IMR-90 (cell line): ENCODE results near the gene ANO10. TPM values are rescaled to one million over a fixed set of nuclear protein-coding genes. Genes with fewer than 3 reads are reported as not detected.

ENCODE experiments used
- ATAC-seq: fragments of 200-7000 bp; cut with Tn5 transposase; 2 replicates; pipeline ENCODE4 v1.9.1; 2020; ENCODE audit warnings: low read depth, mild to moderate bottlenecking, moderate library complexity
- BruUV-seq: library from RNA; stranded (reverse); fragments of 400-500 nt; replicated peaks from 2 replicates; lab custom pipeline; 2021; lab: Mats Ljungman, UMichigan
- CTCF ChIA-PET: fragments of 300-600 bp; formaldehyde crosslinking; extraction: SDS; loops from one replicate; lab custom pipeline; 2021; ENCODE audit warnings: antibody characterized with exemption; lab: Yijun Ruan, JAX
- POLR2A ChIA-PET: fragments of 300-600 bp; sonication (Branson Sonifier 250); formaldehyde crosslinking; loops from one replicate; lab custom pipeline; 2022; ENCODE audit warnings: antibody characterized with exemption; ENCODE audit not compliant: unreplicated experiment; lab: Charles Lee
- DNase-seq: peaks from one replicate; pipeline ENCODE4 v3.0.0; 2013
- H2AFZ ChIP-seq: replicated peaks from 2 replicates; pipeline ENCODE3; 2013; ENCODE audit warnings: low read length, mild to moderate bottlenecking; ENCODE audit not compliant: poor library complexity
- H2AK5ac ChIP-seq: 2 replicates; pipeline ENCODE4 v1.6.1; 2013; ENCODE audit warnings: low read depth, low read length, inconsistent platforms
- H2AK9ac ChIP-seq: replicated peaks from 2 replicates; pipeline ENCODE3; 2013; ENCODE audit warnings: mild to moderate bottlenecking, low read depth, low read length, moderate library complexity; ENCODE audit not compliant: poor library complexity
- H2BK120ac ChIP-seq: 2 replicates; pipeline ENCODE4 v1.6.1; 2013; ENCODE audit warnings: low read depth, low read length, inconsistent platforms
- H2BK15ac ChIP-seq: 3 replicates; pipeline ENCODE4 v1.6.1; 2013; ENCODE audit warnings: low read depth, low read length, inconsistent platforms
- H2BK20ac ChIP-seq: 2 replicates; pipeline ENCODE4 v1.6.1; 2013; ENCODE audit warnings: low read depth, mild to moderate bottlenecking, inconsistent platforms, low read length, moderate library complexity
- H2BK5ac ChIP-seq: 2 replicates; pipeline ENCODE4 v1.6.1; 2013; ENCODE audit warnings: mild to moderate bottlenecking, low read depth, low read length, inconsistent platforms; ENCODE audit not compliant: poor library complexity, severe bottlenecking
- H3K14ac ChIP-seq: replicated peaks from 2 replicates; pipeline ENCODE4 v1.6.1; 2013; ENCODE audit warnings: low read depth, low read length, inconsistent platforms
- H3K18ac ChIP-seq: 2 replicates; pipeline ENCODE4 v1.6.1; 2013; ENCODE audit warnings: low read depth, low read length, control low read depth
- H3K23ac ChIP-seq: 2 replicates; pipeline ENCODE4 v1.6.1; 2013; ENCODE audit warnings: low read depth, low read length, inconsistent platforms
- H3K27ac ChIP-seq: 2 replicates; pipeline ENCODE4 v1.5.1; 2013; ENCODE audit warnings: mild to moderate bottlenecking, control low read depth, low read length; ENCODE audit not compliant: insufficient read depth
- H3K27me3 ChIP-seq: 2 replicates; pipeline ENCODE4 v1.6.1; 2013; ENCODE audit warnings: low read length; ENCODE audit not compliant: control insufficient read depth, insufficient read depth
- H3K36me3 ChIP-seq: 2 replicates; pipeline ENCODE4 v1.6.1; 2013; ENCODE audit warnings: low read length, mixed read lengths; ENCODE audit not compliant: control insufficient read depth, insufficient read depth
- H3K4ac ChIP-seq: 2 replicates; pipeline ENCODE4 v1.6.1; 2013; ENCODE audit warnings: low read depth, low read length, inconsistent platforms
- H3K4me1 ChIP-seq: 2 replicates; pipeline ENCODE4 v1.6.1; 2013; ENCODE audit warnings: low read length, mixed read lengths; ENCODE audit not compliant: control insufficient read depth, insufficient read depth
- H3K4me2 ChIP-seq: 2 replicates; pipeline ENCODE4 v1.6.1; 2013; ENCODE audit warnings: low read depth, mild to moderate bottlenecking, control low read depth, low read length, moderate library complexity
- H3K4me3 ChIP-seq: 2 replicates; pipeline ENCODE4 v1.5.1; 2013; ENCODE audit warnings: low read depth, mild to moderate bottlenecking, control low read depth, low read length, moderate library complexity; ENCODE audit not compliant: insufficient read depth
- H3K56ac ChIP-seq: 2 replicates; pipeline ENCODE4 v1.6.1; 2013; ENCODE audit warnings: low read length, inconsistent platforms; ENCODE audit not compliant: insufficient read depth; ENCODE audit errors: extremely low read depth
- H3K79me1 ChIP-seq, 2 experiments: 2 replicates each; pipeline ENCODE4 v1.6.1; 2013; ENCODE audit warnings: low read length in 2 of 2, inconsistent platforms in 1 of 2, low read depth in 1 of 2
- H3K9ac ChIP-seq: 2 replicates; pipeline ENCODE4 v1.6.1; 2013; ENCODE audit warnings: low read depth, low read length, control low read depth
- H3K9me1 ChIP-seq: 2 replicates; pipeline ENCODE4 v1.6.1; 2013; ENCODE audit warnings: low read length, inconsistent platforms; ENCODE audit not compliant: insufficient read depth
- H3K9me3 ChIP-seq: 2 replicates; pipeline ENCODE4 v1.6.1; 2013; ENCODE audit warnings: low read length; ENCODE audit not compliant: control insufficient read depth, insufficient read depth
- H4K20me1 ChIP-seq: 2 replicates; pipeline ENCODE4 v1.6.1; 2013; ENCODE audit warnings: low read length, inconsistent platforms; ENCODE audit not compliant: insufficient read depth
- H4K5ac ChIP-seq: 2 replicates; pipeline ENCODE4 v1.6.1; 2013; ENCODE audit warnings: mild to moderate bottlenecking, low read depth, low read length, control low read depth
- H4K8ac ChIP-seq, 2 experiments: 2 replicates each; pipeline ENCODE4 v1.6.1; 2013; ENCODE audit warnings: low read depth in 2 of 2, low read length in 2 of 2, control low read depth in 1 of 2, inconsistent platforms in 1 of 2
- H4K91ac ChIP-seq: 2 replicates; pipeline ENCODE4 v1.6.1; 2013; ENCODE audit warnings: low read depth, low read length, inconsistent platforms; ENCODE audit not compliant: insufficient read depth
- BHLHE40 ChIP-seq: fragments of 150-350 bp; IDR thresholded peaks from 2 replicates; pipeline ENCODE4 v1.6.1; 2016; ENCODE audit warnings: mild to moderate bottlenecking, low read depth, low read length
- CEBPB ChIP-seq: IDR thresholded peaks from 2 replicates; pipeline ENCODE4 v1.6.1; 2012; ENCODE audit warnings: low read depth, low read length, improper control_type of control experiment
- CHD1 ChIP-seq: IDR thresholded peaks from 2 replicates; pipeline ENCODE4 v1.6.1; 2012; ENCODE audit warnings: low read depth, low read length, improper control_type of control experiment
- CTCF ChIP-seq: conservative IDR thresholded peaks from 2 replicates; pipeline ENCODE4 v1.5.1; 2012; ENCODE audit warnings: mild to moderate bottlenecking, low read depth, low read length, improper control_type of control experiment
- ELK1 ChIP-seq: fragments of 150-350 bp; IDR thresholded peaks from 2 replicates; pipeline ENCODE4 v1.6.1; 2016; ENCODE audit warnings: low read depth, mild to moderate bottlenecking, low read length, moderate library complexity, borderline replicate concordance
- FOS ChIP-seq: fragments of 150-350 bp; IDR thresholded peaks from 2 replicates; pipeline ENCODE4 v1.6.1; 2016; ENCODE audit warnings: low read depth, low read length
- MAFK ChIP-seq: IDR thresholded peaks from 2 replicates; pipeline ENCODE4 v1.6.1; 2012; ENCODE audit warnings: low read depth, low read length, improper control_type of control experiment
- MAZ ChIP-seq: IDR thresholded peaks from 2 replicates; pipeline ENCODE4 v1.6.1; 2012; ENCODE audit warnings: low read depth, mild to moderate bottlenecking, low read length, improper control_type of control experiment, moderate library complexity, borderline replicate concordance
- MXI1 ChIP-seq: IDR thresholded peaks from 2 replicates; pipeline ENCODE4 v1.6.1; 2012; ENCODE audit warnings: low read depth, mild to moderate bottlenecking, low read length, moderate library complexity, borderline replicate concordance
- NFE2L2 ChIP-seq: fragments of 150-350 bp; IDR thresholded peaks from 2 replicates; pipeline ENCODE4 v1.6.1; 2016; ENCODE audit warnings: low read depth, mild to moderate bottlenecking, low read length
- POLR2A ChIP-seq: IDR thresholded peaks from 2 replicates; pipeline ENCODE4 v1.6.1; 2012; ENCODE audit warnings: mild to moderate bottlenecking, low read depth, low read length
- RAD21 ChIP-seq: IDR thresholded peaks from 2 replicates; pipeline ENCODE4 v1.6.1; 2012; ENCODE audit warnings: low read length, improper control_type of control experiment
- RCOR1 ChIP-seq: IDR thresholded peaks from 2 replicates; pipeline ENCODE4 v1.6.1; 2012; ENCODE audit warnings: mild to moderate bottlenecking, low read length, improper control_type of control experiment; ENCODE audit not compliant: insufficient replicate concordance
- RFX5 ChIP-seq: IDR thresholded peaks from 2 replicates; pipeline ENCODE4 v1.8.0; 2012; ENCODE audit warnings: low read depth, mild to moderate bottlenecking, low read length, moderate library complexity
- SMC3 ChIP-seq: fragments of 150-350 bp; IDR thresholded peaks from 2 replicates; pipeline ENCODE4 v1.6.1; 2016; ENCODE audit warnings: low read depth, mild to moderate bottlenecking, antibody characterized with exemption, low read length, moderate library complexity
- USF2 ChIP-seq: fragments of 150-350 bp; IDR thresholded peaks from 2 replicates; pipeline ENCODE4 v1.6.1; 2017; ENCODE audit warnings: mild to moderate bottlenecking, antibody characterized with exemption, low read length, low read depth
- WGBS, 2 experiments: methylation state at CpG; one replicate each; pipeline versions ENCODE4 v1.1.5 to v1.1.7; 2013; ENCODE audit warnings: missing lambda C conversion rate in 2 of 2; ENCODE audit not compliant: insufficient read length in 1 of 2; ENCODE audit errors: extremely low coverage in 2 of 2; 5-methylcytosine and 5-hydroxymethylcytosine counted together
- dilution Hi-C: fragments of 300-500 bp; cut with HindIII; formaldehyde crosslinking; loops from one replicate; pipeline ENCODE4 v1.14.3; 2018; ENCODE audit warnings: low sequenced_read_pairs; ENCODE audit not compliant: unreplicated experiment
- in situ Hi-C: fragments of 300-500 bp; cut with MboI; formaldehyde crosslinking; loops from 3 replicates; pipeline ENCODE4 v1.14.3; 2019; ENCODE audit warnings: low sequenced_read_pairs, inconsistent platforms, mixed read lengths
- intact Hi-C: fragments of 100-400 bp; cut with micrococcal nuclease; formaldehyde crosslinking; loops from 2 replicates; pipeline ENCODE4 v1.10.0; 2022
- polyA plus RNA-seq, 3 experiments: library from polyadenylated mRNA; depleted of rRNA; stranded (reverse); fragments of >200 nt; gene quantifications; 2 replicates each; pipeline ENCODE4 v1.2.3, GENCODE V29; 2012; ENCODE audit warnings: low replicate concordance in 1 of 3
- total RNA-seq: library from RNA; depleted of rRNA; stranded (reverse); fragments of >200 nt; gene quantifications from 2 replicates; pipeline ENCODE4 v1.2.3, GENCODE V29; 2012

ANO10 gene
- total and polyA plus RNA-seq, 2 of the 4 experiments (the other 2 are of a cell fraction), result 28.5 to 41.6 TPM

GRCh38 chr3:43650345-43650744 lies 28.5 kb upstream of the ANO10 start:
- in situ Hi-C loops, result no loop called here
- no peaks in the 10 kb centered on the region for H3K36me3 ChIP-seq
- H2BK5ac ChIP-seq, result no peak overlapping the region
- H3K9me1 ChIP-seq, result peaks cover 3% of the 10 kb centered on the region
- BruUV-seq, result no TSS peak
- no peak overlapping the region for H4K8ac ChIP-seq
- H3K4ac ChIP-seq, result no peak overlapping the region
- no peaks in the 10 kb centered on the region for H3K27me3 ChIP-seq
- dilution Hi-C loops, result no loop called here
- no peak overlapping the region for H3K14ac ChIP-seq
- H2AK5ac ChIP-seq, result no peak overlapping the region
- no peak overlapping the region for H3K27ac ChIP-seq
- no peak overlapping the region for H2BK20ac ChIP-seq
- H3K4me1 ChIP-seq, result peaks cover 4% of the 10 kb centered on the region; the same call in 1 of the 2 replicates
- no peak overlapping the region for H2AK9ac ChIP-seq
- POLR2A ChIA-PET, result no interaction called here
- H4K91ac ChIP-seq, result no peak overlapping the region
- no peaks in the 10 kb centered on the region for H3K9me3 ChIP-seq
- no peak overlapping the region for H3K4me3 ChIP-seq
- no peak overlapping the region for H4K5ac ChIP-seq
- H2BK15ac ChIP-seq, result no peak overlapping the region
- intact Hi-C loops, result no loop called here
- WGBS, 2 experiments, result no CpG with 5 or more reads among the region's 1 CpG
- H3K79me1 ChIP-seq, result no peaks in the 10 kb centered on the region
- no peak overlapping the region for H3K4me2 ChIP-seq
- no peak overlapping the region for H2BK120ac ChIP-seq
- no peak for DNase-seq
- no peak overlapping the region for H3K56ac ChIP-seq
- H3K9ac ChIP-seq, result no peak overlapping the region
- H3K23ac ChIP-seq, result no peak overlapping the region
- no peak overlapping the region for H3K18ac ChIP-seq
- H4K20me1 ChIP-seq, result no peaks in the 10 kb centered on the region
- no peak for ATAC-seq
- no peak overlapping the region for H2AFZ ChIP-seq
- CTCF ChIA-PET, result no interaction called here
- no peak for TF ChIP-seq SMC3
- no peak for TF ChIP-seq FOS
- TF ChIP-seq USF2, result no peak
- no peak for TF ChIP-seq RFX5
- TF ChIP-seq CEBPB, result no peak
- TF ChIP-seq POLR2A, result no peak
- no peak for TF ChIP-seq CTCF
- no peak for TF ChIP-seq RCOR1
- no peak for TF ChIP-seq BHLHE40
- TF ChIP-seq MAFK, result no peak
- TF ChIP-seq ELK1, result no peak
- TF ChIP-seq CHD1, result no peak
- no peak for TF ChIP-seq MXI1
- no peak for TF ChIP-seq MAZ
- TF ChIP-seq NFE2L2, result no peak
- TF ChIP-seq RAD21, result no peak
